Left renal pelvis (tissue), 4 donors: ENCODE measurements around the gene PTHLH. TPM values are rescaled to one million over a fixed set of nuclear protein-coding genes. Genes with fewer than 3 reads are reported as not detected.

Experiments used
- DNase-seq, 4 donors: peaks; one replicate each; pipeline ENCODE4 v3.0.0-alpha.2; 2013; ENCODE audit warnings: low read depth in 4 of 4, low spot score in 3 of 4
- polyA plus RNA-seq, 4 donors: library from polyadenylated mRNA; unstranded; fragments of 120-200 nt; gene quantifications; one replicate each; pipeline ENCODE4 v1.2.1, GENCODE V29; 2013; ENCODE audit not compliant: insufficient read length in 4 of 4

The PTHLH gene
- polyA plus RNA-seq, 4 donors = 0.84 to 2.5 (median 1.5) TPM

GRCh38 chr12:27975222-27976136 lies 2.9 kb upstream of the PTHLH start:
- no peak for DNase-seq

DNA sequence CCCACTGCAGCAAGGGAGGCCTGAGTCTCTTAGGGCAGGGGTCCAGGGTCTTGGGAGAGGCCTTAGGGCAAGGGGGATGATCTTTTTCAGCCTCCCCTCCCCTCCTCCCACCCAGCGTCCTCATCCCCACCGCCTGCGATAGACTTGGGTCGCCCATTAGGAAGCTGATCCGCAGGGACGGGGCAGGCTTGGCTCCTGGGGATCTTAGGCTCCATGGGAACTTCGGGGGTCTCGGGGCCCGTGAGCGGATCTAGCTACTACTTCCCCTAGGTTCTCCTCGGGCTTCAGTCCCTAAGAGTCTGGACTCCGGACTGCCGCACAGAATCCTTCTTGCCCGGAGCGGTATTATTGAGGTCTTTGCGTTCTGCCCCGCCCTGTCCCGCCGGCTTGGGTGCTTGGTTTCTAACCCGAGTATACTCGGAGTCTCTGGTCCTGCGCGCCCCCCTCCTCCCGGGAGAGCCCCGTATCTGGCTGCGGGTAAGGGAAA lies 2.2 kb upstream of the PTHLH start:
- no peak for DNase-seq

GRCh38 chr12:27973487-27973890 lies 956 bp upstream of the PTHLH start:
- no peak for DNase-seq

DNA sequence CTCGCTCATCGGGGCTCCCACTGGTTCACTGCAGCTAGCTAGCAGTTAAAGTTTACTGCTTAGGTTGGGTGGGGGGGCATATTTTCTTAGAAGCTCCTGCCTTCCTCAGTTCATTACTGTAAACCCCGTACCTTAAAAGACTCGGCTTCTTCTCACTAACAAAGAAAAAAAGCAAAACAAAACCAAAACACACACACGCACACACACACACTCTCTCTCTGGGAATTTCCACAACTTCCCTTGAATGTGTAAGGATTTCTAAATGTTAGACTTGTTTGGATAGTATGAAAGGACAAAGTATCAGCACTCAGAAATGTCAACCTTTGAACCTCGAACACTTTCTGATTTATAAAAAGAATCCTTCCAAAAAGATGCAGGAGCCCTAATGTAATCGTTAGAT lies 927 bp downstream of the PTHLH start:
- DNase-seq = no peak

DNA sequence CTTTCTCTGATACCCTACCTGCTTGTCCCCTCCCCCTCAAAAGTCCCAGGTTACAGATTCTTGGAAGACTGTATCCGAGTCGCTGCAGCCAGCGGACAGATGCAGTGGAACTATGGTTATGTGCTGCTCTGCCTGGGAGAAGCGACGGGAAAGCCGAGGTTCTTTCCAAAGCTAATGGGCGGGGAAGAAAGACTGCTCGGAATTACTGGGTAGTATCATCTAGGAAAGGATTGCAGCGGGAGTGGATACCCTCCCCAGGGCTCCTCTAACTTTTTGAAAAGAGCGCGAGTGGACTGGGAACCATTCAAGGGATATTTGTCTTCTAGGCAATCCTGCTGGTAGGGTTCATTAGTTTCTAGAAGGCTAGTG lies 1.4 kb downstream of the PTHLH start:
- DNase-seq = no peak

GRCh38 chr12:27970401-27971120 lies 2.0 kb downstream of the PTHLH start:
- DNase-seq = no peak

GRCh38 chr12:27969624-27970400 lies 2.7 kb downstream of the PTHLH start:
- DNase-seq = no peak

DNA sequence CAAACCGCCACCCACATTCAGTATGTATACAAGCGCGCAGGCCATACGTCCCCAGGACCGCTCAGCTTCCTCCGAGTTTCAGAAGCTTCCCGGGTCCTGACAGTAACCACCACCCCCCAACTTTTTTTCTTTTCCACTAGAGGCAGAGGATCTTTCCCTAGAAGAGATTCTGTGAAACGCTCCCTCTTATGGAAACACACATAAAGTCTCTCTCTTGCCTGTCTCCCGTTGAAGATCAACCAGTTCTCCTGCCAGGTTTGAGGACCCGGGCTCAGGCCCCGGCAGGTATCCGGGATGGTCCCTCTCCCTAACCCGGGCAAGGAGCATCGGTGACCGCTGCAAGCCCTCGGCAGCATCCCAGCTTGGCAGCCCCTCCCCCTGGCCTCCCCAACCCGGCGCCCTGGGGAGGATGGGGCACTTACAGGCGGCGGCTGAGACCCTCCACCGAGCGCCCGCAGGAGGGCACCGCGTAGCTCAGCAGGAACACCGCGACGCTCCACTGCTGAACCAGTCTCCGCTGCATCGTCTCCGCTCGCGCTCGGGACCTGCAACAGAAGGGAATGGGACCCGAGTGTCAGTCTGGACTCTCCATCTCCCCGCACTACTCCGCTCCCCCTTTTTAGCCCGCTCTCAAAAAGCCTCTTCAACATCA lies 3.4 kb downstream of the PTHLH start:
- DNase-seq = no peak

GRCh38 chr12:27967551-27968054 lies 4.9 kb downstream of the PTHLH start:
- no peak for DNase-seq

DNA sequence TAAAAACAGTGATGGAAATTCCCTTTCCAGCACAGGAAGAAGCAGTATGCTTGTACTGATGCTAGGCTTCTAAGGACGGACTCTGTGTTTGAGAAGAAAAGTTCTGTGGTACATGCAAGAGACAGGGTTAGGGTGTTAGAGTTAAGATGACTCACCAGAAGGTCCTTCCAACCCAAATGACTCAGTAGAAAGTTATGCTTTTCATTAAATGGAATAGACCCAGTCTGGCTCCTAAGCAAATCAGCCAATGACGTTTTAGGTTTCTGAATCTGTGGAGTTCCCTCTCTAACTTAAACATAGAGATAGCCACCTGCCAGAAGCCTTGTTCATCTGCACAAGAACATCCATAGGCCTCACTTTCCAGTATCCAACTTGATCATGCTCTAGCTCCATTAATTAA lies 5.7 kb downstream of the PTHLH start:
- DNase-seq = no peak

GRCh38 chr12:27965966-27966365 lies 6.6 kb downstream of the PTHLH start:
- DNase-seq = no peak

DNA sequence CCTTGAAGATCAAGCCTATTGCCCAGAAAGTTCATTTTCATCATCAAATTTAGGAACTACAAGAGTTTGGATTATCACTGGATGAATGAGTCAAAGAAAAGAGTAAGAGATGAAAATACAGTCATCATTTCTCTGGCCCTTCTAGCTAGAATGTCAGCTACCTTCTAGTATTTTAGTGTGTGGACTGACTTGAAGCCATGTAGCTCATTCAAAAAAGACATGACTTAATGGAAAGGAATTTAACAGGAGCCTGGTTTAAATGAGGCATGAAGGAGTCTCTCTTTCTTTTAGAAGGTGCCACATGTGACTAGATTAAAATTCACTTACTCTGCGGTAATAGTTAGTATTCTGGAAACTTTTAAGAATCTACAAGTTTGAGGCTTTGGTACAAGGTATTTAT lies 7.1 kb downstream of the PTHLH start:
- no peak for DNase-seq

DNA sequence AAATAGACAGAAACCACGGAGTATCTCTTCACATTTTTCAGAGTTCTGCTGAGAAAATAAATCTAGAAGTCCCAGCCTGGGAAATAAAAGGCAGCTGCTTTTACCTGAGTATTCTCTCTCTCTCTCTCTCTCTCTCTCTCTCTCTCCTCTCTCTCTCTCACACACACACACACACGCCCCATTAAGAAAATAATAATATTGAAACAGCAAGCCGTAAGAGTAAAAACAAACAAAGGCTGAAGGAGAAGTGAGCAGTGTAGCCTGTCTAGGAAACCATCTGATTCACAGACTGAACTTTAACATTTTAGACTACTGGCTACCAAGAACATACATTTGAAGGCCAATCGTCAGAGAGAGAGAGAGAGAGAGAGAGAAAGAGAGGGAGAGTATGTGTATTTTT lies 8.4 kb downstream of the PTHLH start:
- DNase-seq = no peak

DNA sequence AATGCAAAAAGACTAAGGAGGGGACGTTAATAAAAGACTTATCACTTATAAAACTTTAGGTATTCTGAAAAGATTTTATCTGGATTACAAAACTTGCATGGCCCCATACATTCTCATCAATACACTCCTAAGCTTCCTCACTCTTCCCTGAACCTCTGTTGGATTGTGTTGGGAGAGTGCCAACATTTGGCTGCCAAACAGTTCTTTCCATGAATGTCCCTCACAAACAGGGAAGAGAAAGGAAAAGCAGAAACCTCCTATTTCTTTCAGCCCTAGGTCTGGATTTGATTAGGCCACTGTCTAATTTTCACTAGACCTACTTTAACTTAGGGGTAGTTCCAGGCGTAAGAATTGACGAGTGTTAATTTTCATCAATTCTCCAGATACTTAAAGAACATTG lies 11.7 kb downstream of the PTHLH start:
- DNase-seq = no peak

- no peak for DNase-seq
These were observed 13.9 kb downstream of the PTHLH start for GRCh38 chr12:27958675-27959074.

- DNase-seq = no peak
These were observed 15.2 kb downstream of the PTHLH start for GRCh38 chr12:27957366-27957765.

DNA sequence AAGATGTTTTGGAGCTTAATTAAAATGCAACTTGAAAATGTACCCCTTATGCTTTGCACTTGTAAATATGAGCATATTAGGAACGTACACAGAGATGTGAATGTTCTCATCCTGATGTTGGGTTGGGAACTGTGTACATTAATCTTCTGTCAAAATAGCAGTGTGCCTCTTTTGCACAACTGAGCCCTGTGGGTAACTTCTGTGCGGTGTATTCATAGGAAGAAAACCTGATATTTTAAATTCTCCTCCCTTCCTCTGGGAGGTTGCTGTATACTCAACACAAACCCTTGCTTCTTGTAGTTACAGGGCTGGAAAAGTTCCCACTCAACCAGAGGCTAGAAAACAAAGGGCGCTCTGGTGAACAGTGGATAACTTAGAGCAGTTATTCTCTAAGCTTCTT lies 18.7 kb downstream of the PTHLH start:
- no peak for DNase-seq

GRCh38 chr12:27953348-27953747 lies 19.2 kb downstream of the PTHLH start:
- no peak for DNase-seq

DNA sequence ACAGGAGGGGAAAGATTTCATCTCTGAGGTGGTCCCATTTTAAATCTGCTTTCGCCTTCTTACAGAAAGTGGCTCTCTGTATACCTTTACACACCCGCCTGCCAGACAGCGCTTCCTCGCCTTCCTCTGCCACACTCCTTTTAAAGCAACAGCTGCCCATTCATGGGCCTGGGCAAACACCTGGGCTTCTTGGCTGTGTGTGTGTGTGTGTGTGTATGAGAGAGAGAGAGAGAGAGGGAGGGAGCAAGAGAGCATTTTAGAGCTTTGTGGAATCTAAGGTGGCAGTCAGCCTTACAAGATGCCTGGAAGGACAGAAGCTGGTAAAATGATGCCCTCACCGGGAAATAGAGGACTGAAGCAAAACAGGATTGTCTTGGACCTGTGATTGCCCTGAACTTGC lies 20.0 kb downstream of the PTHLH start:
- no peak for DNase-seq

GRCh38 chr12:27951898-27952297 lies 20.6 kb downstream of the PTHLH start:
- no peak for DNase-seq
